Measurements from ENCODE around the gene TGM1.
A peak's percentile ranks its signal among the peaks of the same experiment; 100 is the strongest.

The TGM1 gene

GRCh38 chr14:24308342-24309124, 45.6 kb upstream of the TGM1 start:
- FAIRE-seq = no peak
- DNase-seq (ENCODE audit: insufficient read length, low spot score) = no peak
- TF ChIP-seq CTCF (IDR thresholded peaks at IDR 0.05; ENCODE audit: insufficient read depth, missing control alignments) = no peak

- no peak for FAIRE-seq
- TF ChIP-seq CTCF (IDR thresholded peaks at IDR 0.05; ENCODE audit: insufficient read depth, missing control alignments) = peak; percentile 80
- DNase-seq (ENCODE audit: insufficient read length, low spot score) = peak; percentile 69
Measured at GRCh38 chr14:24307575-24308341, 44.8 kb upstream of the TGM1 start, which contains the start of gene CIDEB. CIDEB (minus strand) TSS chr14:24307977; CDS start chr14:24307858, 119 bp downstream.

GRCh38 chr14:24307156-24307574, 44.2 kb upstream of the TGM1 start:
- DNase-seq (ENCODE audit: insufficient read length, low spot score) (no peak), FAIRE-seq (no peak)
- no peak for TF ChIP-seq CTCF (IDR thresholded peaks at IDR 0.05; ENCODE audit: insufficient read depth, missing control alignments)

- no peak for DNase-seq (ENCODE audit: insufficient read length, low spot score)
- no peak for TF ChIP-seq CTCF (IDR thresholded peaks at IDR 0.05; ENCODE audit: insufficient read depth, missing control alignments)
- FAIRE-seq = no peak
Measured at GRCh38 chr14:24304019-24304387, 41.0 kb upstream of the TGM1 start.

GRCh38 chr14:24300326-24300980, 37.5 kb upstream of the TGM1 start:
- no peak for DNase-seq (ENCODE audit: insufficient read length, low spot score)
- no peak for FAIRE-seq
- no peak for TF ChIP-seq CTCF (IDR thresholded peaks at IDR 0.05; ENCODE audit: insufficient read depth, missing control alignments)

- peak; percentile 95 for DNase-seq (ENCODE audit: insufficient read length, low spot score)
- TF ChIP-seq CTCF (IDR thresholded peaks at IDR 0.05; ENCODE audit: insufficient read depth, missing control alignments) = no peak
- FAIRE-seq = no peak
Measured at GRCh38 chr14:24299255-24300191, 36.5 kb upstream of the TGM1 start, which contains the start of the genes DHRS1 and NOP9. DHRS1 (minus strand) TSS chr14:24299780; CDS start chr14:24299106, 674 bp downstream. NOP9 (plus strand) TSS chr14:24299850; CDS start chr14:24299955, 105 bp downstream.

Measured in D721Med (cell line).